ENCODE data around the gene SLC25A48.
"Not testable (repeated sequence)": the region's sequence is repeated elsewhere in the genome, so short reads cannot be mapped to it uniquely, and the experiment has no call there.

SLC25A48 gene

GRCh38 chr5:135829681-135830383 is 4.6 kb upstream of the SLC25A48 start:
- DNase-seq (ENCODE audit: low spot score) = peak; percentile 89

DNA sequence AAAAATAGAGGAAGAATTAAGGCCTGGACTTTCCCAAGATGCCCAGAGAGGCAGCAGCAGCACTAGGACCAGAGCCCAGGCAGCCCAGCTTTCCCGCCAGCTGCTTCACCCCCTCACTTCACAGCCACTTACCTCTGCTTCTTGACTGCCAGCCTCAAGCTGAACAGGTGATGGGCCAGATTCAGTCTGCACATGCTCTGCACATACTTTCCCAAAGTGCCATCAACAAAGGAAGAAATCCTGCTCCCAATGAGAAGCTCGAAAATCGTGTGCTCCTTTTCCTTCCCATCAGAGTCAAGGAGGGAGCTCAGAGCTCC is 4.1 kb upstream of the SLC25A48 start:
- peak; percentile 7 for DNase-seq (ENCODE audit: low spot score)

- peak; percentile 6 for DNase-seq (ENCODE audit: low spot score)
These were observed 3.6 kb upstream of the SLC25A48 start for GRCh38 chr5:135830876-135831275.

- peak; percentile 3 for DNase-seq (ENCODE audit: low spot score)
These were observed 3.0 kb upstream of the SLC25A48 start for GRCh38 chr5:135831439-135831838.

DNA sequence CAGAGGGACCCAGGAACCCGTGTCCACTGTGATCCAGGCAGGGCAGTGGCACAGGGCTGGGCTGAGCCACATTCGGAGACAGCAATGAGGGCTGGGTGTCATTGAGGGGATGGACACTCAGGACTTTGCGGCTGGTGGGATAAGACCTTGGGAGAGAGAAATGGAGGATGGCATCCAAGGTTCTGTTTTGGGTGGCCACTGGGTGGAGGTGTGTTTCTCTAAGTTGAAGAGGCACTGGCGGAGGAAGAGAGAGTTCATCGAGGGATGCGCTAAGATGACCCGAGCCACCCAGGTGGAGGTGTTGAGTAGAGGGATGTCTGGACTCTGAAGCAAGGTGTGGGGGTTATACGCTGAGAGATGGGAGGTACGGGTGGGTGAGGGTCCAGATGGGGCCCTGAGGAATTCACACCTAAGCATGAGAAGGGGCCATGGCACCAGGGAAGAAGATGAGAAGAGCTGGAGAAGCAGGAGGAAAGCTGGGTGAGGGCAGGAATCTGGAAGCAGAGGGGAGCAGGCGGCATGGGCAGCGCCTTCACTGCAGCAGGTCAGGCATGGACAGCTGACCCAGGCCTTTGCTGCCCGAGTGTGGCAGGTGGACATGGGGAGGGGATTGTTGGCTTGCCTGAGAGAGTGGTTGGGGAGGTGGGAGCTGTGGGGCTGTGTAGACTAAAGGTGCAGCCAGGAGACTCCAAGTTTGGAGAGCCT is 2.5 kb upstream of the SLC25A48 start:
- peak; percentile 9 for DNase-seq (ENCODE audit: low spot score)

- DNase-seq (ENCODE audit: low spot score) = peak; percentile 8
These were observed 1.2 kb upstream of the SLC25A48 start for GRCh38 chr5:135832941-135833920.

DNA sequence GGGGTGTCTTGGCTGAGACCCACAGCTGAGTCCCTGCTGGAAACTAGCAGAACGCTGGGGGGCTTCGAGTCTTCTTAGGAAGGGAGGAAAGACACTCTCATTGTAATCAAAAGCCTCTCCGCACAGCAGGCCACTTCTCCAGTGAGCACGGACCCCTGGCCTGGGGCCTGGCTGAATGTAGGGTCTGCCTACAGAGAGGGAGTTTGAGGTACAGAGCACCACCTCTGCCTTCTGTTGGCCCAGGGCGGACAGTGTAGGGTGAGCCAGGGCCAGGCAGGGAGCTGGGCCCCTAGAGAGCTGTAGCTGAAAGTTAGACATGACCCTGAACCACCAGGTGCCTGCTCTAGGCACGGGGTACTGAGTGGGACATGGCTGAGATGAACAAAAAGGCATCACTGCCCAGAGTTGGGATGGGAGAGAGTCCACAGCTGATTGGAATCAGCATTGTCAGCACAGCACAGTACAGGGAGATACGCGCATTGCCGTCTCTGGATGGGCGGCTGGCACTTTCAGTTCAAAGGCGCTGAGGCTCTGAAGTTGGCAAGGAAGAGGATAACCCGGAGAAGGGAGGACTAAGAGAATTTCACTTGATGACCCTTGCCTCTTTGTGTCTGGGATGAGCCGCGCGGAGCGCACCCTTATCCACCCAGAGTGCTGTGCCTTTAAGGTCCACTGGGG is 363 bp upstream of the SLC25A48 start:
- DNase-seq (ENCODE audit: low spot score) = no peak

GRCh38 chr5:135835766-135836165 is 1.3 kb downstream of the SLC25A48 start:
- DNase-seq (ENCODE audit: low spot score) = peak; percentile 8

- not testable (repeated sequence) for DNase-seq (ENCODE audit: low spot score)
These were observed 3.9 kb downstream of the SLC25A48 start for GRCh38 chr5:135838395-135838794.

DNA sequence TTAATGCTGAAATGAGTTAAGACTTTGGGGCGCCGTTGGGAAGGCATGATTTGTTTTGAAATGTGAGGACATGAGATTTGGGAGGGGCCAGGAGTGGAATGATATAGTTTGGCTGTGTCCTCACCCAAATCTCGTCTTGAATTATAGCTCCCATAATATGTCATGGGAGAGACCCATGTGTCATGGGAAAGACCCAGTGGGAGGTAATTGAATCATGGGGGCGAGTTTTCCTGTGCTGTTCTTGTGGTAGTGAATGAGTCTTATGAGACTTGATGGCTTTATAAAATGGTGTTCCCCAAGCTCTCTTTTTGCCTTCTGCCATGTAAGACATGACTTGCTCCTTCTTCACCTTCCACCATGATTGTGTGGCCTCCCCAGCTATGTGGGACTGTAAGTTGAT is 5.1 kb downstream of the SLC25A48 start:
- DNase-seq (ENCODE audit: low spot score) = no peak

GRCh38 chr5:135840959-135841358 is 6.5 kb downstream of the SLC25A48 start:
- no peak for DNase-seq (ENCODE audit: low spot score)

- no peak for DNase-seq (ENCODE audit: low spot score)
These were observed 8.3 kb downstream of the SLC25A48 start for GRCh38 chr5:135842737-135843136.

DNA sequence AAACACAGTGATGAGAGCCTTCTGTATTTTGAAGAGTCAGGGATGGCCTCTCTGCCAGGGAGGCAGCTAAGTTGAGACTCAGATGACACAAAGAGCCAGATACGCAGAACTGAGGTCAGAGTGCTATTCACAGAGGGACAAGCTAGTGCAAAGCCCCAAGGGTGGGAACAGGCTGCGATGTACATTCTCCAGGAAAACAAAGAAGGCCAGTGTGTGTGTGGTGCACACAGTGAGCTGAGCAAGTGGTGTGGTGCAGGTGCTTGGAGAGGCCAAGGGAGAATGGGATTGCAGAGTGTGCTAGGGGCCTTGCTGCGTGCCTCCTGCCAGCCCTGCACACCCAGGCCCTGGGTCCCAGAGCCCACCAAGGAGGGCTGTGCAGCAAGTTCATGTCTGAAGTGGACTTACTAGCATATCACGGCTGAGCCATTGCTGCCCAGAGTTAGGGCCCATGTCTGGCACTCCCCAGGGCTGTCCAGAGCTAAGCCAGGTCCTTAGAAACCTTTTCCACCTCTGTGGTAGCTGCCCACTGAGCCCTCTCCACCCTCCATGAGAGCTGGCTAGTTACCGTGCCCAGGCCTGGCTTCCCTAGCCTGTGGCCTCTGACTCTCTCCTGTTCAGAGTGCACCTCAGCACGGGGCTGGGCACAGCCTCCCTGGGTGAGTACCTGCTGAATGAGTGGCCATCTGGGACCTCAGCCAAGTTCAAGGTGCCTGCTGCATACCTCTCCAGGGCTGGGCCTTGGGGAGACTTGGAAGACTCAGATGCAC is 9.3 kb downstream of the SLC25A48 start:
- no peak for DNase-seq (ENCODE audit: low spot score)

GRCh38 chr5:135846311-135846710 is 11.8 kb downstream of the SLC25A48 start:
- DNase-seq (ENCODE audit: low spot score) = no peak

GRCh38 chr5:135847976-135848375 is 13.5 kb downstream of the SLC25A48 start:
- no peak for DNase-seq (ENCODE audit: low spot score)

GRCh38 chr5:135850231-135850630 is 15.8 kb downstream of the SLC25A48 start:
- DNase-seq (ENCODE audit: low spot score) = no peak

GRCh38 chr5:135850671-135851070 is 16.2 kb downstream of the SLC25A48 start:
- DNase-seq (ENCODE audit: low spot score) = no peak

- no peak for DNase-seq (ENCODE audit: low spot score)
These were observed 16.9 kb downstream of the SLC25A48 start for GRCh38 chr5:135851186-135851914.

DNA sequence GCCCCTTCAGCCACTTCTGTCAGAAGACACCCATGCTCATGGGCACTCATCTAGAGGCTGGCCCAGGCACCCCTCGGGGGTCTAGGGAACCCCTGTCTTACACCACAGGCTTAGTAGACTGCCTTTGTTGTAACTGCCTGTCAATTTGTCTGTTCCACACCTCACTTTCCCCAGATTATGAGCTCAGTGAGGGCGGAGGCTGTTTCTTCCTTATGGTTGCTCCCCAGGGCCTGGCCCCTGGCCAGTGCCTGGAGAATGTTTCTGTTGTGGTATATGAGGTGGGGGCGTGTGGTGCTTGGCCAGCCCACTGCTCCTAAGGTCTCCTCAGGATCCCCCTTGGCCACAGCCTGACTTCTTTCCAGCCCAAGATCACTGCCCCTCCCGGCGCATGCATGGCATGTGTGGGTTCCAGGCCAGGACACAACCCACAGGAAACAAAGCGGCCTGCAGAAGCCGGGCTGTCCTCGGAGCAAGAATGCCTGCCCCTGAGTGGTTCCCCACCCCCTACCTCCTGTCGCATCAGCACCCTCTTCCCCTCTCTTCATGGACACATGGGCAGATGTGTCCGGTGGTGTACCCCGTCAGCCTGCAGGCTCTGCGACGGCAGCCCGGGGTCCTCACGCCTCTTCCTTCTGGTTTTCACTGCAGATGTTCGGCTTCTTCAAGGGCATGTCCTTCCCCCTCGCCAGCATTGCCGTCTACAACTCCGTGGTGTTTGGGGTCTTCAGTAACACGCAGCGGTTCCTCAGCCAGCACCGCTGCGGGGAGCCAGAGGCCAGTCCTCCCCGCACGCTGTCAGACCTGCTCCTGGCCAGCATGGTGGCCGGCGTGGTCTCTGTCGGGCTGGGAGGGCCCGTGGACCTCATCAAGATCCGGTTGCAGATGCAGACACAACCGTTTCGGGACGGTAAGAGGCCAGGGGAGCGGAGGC is 17.7 kb downstream of the SLC25A48 start:
- DNase-seq (ENCODE audit: low spot score) = no peak
